Stimulated activated CD4-positive, alpha-beta T cell treated with anti-CD3 and anti-CD28 coated beads, Interleukin-4, amount 100 ng/mL, for 48 hours (primary cell): ENCODE measurements around the gene DPYSL4.

Experiments used
- DNase-seq, 2 donors: peaks; one replicate each; pipeline ENCODE4 v3.0.0-alpha.2; 2020; ENCODE audit warnings: low read depth in 2 of 2

Gene DPYSL4

DNA sequence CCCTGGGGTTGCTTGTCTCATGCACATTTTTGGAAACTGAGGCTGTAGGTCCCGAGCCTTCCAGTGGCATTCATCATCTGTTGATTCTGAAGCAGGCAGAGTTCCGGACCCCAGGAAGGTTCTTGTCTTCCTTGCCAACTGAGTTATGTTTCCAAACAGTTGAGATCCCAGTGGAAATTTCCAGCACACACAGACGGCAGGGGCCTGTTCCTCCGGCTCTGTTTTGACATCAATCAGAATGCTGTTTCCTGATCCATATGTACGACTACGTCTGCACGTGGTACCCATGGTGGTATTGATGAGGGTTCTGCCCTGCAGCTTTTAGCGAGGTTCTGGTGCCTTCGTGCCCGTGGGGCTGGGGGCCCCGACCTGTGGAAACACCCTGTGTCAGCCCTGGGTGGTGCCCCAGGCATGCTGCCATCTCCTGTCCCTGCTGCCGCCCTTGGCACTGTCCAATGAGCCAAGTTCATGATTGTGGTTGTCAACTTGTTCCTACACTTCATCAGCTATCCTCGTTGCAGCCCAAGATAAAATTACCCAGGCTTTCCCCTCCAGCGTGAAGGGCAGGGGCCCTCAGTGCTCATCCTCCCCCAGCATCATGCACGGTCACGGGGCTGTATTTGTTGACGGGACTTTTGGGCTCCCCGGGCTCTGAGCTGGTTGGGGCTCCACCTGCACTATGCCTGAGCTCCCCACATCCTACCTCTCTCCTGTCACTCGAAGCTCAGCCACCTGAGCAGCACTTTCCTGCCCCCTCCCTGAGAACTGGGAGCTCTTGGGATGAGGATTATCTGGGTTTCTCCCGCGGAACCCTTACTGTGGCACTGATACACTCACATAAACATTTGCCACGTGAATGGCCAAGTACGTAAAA, 7.8 kb upstream of the DPYSL4 start:
- DNase-seq, result no peak

DNA sequence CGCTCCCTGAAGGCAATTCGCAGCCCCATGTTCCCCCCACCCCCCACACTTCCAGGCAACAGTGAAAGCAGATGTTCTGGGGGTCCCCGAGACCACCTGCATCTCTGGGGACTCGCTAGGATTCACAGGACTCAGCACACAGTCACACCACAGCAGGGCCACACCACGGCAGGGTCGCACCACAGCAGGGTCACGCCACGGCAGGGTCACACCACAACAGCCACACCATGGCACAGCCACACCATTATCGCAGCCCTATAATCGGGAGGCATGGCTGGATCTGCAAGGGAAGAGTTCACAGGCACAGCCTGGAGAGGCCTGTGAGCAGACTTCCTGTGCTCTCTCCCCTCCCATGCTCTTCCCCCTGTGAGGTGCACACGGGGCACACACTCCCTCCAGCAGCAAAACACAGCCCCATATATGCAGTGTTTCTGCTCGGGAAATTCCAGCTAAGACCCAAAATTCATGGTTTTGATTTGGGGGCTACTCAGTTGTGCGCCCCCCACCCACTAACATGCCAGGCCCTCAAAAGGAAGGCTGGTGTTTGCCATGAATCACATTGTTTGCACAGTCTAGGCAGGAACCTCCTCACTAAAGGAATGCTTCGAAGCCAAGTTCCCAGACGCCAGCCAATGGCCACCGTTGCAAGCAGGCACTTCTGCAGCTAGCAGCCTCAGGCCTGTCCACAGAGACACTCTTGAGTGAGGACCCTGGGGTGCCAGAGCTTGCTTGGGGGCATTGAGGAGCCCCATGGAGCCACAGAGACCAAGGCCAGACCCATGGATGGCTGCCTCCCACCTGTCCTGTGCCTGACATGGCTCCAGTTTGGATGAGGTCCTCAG, 7.0 kb upstream of the DPYSL4 start:
- no peak for DNase-seq

DNA sequence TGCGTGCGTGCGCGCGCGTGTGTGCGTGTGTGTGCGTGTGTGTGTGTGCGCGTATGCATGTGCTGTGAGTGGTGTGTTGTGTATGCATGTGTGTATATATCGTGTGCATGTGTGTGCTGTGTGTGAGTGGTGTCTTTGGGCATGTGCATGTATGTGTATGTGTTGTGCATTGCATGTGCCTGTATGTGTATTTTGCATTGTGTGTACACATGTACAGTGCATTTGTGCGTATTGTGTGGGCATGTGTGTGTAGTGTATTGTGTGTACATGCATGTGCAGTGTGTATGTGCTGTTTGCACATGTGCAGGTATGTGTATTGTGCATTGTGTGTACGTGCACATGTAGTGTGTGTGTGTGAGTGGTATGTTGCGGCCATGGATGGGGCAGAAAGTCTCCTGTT, 6.0 kb upstream of the DPYSL4 start:
- no peak for DNase-seq

DNA sequence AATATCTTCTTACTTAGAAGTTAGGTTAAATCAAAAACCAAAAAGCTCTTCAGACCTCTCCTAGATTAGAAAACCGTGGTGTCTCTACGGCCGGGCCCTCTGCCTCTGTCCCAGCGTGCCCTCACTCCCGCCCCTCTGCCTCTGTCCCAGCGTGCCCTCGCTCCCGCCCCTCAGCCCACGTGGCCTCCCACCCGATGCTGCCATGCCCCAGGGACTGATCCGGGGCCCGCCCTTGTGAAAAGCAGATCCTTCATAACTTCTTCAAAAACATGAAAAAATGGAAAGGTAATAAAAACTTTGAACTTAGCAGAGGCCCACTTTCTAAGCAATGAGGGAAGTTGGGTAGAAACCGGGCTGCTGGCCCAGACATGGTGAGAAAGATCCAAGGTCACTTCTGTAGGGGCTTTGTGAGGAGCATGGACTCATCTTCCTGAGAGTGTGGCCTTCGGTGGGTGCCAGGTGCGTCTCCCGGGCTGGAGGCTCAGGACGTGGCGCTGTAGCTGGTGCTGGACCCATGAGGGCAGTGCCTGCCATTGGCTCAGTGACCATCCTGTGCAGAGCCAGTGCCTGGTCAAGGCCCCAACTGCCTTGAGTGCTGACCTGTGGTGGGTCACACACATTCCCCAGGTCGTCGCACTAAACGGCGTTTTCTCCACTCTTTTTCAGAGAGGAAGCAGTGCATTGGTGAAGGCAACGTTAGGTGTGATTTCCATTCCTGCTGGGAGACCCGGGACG, 4.9 kb upstream of the DPYSL4 start:
- no peak for DNase-seq

DNA sequence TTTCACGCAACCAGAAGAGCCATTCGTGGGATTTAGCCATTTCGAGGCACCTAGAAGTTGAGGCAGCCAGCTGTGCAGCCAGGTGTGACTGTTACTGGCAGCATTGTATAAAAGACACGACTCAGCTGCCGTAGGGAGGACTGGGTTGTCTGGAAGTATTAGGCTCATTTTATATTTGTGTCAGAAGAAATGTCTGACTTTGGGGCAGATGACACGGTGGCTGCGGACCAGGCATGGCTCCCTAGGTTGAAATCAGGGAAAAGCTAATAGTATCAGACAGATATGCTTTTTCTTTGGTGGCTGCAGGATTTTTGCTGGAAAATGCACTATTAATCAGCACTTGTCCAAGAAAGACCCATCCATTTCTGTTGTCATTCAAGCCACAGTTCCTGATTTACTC, 4.2 kb upstream of the DPYSL4 start:
- DNase-seq, result no peak

DNA sequence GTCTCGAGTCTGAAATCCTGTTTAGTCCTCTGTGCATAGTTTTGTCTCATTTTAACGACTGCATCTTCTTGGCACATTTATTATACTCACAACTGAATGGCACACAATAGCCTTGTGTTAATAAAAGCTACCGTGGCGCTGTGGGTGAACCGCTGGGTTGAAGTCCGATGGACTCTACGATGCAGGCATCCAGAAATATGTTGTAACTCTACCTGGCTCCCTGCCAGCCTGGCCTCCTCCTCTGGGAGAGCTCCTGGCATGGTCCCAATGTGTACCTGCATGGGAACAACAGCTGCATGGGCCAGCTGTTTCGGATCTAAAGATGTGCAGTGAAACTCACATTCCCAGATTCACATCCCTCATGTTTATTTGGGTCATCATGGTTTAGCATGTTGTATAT, 3.7 kb upstream of the DPYSL4 start:
- no peak for DNase-seq

DNA sequence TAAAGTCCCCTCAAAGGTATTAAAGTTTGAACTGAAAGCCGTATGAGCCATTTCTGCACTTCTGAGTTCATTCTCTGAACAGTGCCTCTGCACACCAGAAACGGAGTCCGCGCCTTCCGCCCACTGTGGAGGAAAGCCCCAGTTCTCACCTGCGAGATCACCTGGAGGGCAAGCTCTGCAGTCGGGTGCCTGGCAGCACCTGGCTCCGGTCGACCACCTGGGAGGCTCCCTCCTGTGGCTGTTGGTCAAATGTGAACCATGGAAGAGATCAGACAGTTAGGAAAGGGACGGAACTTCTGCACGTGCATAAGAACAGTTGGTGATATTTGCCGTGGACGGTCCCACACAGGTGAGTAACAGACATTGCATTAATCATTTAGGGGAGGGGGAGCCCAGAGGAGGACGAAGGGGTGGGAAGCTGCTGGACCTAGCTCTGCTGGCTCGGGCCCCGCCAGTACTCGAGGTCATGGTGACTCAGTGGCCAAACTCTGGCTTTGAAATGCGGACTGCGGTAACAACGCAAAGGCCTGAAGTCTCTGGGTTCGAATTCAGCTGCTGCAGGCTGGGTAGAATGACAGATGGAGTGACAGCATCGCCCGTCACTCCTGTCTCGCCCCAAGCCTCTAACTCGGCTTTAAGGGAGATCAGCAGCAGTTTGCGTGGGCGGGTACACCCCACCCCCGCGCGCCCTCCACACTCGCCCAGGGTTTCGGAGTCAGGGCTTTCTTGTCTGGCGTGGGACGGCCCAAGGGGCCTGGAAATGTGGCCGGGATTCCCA, 1.7 kb upstream of the DPYSL4 start:
- no peak for DNase-seq

DNA sequence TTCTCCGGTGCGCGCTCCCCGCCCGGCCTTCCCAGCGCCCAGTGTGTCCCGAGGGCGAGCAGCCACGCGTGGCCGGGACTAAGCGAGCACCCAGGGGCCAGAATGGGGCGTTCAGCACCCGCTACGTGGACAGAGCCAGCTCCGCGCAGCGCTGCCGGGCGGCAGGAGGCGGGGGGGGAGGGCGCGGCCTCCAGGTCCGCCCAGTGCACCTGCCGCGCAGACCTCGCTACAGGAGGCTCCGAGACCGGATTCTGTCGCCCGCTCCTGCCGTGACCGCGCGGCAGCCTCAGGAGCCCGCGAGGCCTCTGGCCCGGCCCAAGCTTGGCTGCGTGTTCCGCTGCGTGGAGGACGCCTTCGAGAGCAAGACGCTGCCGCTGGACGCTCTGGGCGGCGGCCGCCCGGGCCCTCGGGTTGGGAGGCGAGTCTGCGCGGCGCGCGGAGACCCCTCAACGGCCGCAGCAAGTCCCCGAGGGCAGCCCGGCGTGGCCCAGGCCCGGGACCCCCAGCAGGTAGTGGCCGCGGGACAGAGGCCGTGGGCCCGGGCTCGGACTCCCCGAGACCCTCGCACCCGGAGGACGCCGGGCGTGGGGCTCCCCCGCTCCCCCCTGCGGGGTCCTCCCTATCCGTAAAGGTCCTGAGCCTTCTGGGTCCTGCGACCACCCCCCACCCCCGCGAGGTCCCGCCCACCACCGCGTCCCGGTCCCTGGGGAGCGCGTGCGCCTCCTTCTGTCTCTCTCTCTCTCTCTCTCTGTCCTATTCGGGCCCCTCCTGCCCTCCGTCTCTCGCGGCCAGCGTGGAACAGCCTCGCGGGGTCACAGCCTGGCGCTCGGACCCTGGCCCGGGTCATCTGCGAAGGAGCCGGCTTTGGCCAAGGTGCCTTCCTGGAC, 904 bp upstream of the DPYSL4 start:
- peak; percentile 28 to 52 for DNase-seq

DNA sequence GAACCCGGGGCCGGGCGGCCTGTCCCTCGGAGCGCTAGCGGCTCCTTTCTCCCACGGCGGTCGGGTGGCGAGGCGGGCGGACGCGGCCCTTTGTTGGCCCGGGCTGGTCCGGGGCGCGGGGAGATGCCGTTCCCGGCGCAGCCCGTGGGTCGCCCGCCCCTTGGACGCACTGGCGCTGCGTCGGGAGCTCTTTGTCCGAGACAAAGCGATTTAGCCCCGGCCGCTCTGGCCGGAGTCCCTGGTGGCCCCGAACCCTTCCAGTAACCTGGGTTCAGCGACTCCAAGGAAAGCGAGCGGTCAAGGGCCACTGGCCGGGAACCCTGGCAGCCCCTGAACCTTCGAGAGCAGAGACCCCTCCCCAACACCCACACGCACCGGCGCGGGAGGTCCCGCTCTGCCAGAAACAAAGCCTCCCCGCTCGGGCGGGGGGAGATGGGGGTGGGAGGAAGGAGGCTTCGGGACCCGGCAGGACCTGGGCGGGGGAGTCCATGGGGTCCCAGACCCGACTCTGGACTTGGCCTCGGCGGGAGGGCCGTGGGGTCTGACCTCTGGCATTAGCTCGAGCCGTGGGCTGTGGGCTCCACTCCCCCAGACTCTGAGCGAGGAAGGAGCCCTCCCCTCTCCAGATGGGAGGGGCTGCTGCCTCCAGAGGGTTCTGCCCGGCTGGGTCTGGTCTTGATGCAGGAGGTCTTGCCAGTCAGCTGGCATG, 836 bp downstream of the DPYSL4 start:
- DNase-seq, result no peak

DNA sequence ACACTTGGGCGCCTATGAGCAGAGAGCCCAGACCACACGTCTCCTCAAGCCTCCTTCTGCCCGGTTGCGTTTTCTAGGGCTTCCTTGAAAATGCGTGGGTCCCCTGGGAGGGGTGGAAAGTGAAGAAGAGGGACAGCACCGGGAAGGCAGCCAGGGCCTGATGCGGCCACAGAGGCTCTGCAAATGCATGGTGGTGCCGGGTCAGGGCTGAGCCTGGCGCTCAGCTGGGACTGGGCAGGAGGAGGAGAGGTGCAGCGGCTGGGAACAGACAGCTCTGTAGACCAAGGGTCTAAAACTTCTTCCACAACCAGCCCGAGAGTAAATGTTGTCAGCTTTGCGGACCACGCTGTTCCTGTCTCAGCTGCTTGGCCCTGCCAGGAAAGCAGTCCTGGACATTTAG, 1.6 kb downstream of the DPYSL4 start:
- no peak for DNase-seq

DNA sequence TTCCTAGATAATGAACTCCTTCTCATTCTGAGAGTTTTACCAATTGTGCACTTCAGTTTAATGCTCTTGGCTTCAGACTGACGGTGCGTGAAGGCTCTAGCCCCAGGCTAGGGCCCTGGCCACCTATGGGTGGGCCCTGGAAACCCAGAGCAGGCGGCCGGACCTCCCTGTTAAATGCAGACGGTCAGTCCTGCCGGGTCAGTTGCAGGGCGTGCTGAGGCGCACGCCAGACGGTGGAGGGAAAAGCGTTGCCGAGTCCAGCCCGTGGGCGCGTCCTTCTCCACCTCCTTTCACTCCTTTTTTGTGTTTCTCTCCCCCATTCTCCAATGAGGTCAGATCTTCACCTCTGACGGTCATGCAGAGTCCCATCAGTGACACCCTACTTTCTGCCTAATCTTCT, 2.3 kb downstream of the DPYSL4 start:
- no peak for DNase-seq

DNA sequence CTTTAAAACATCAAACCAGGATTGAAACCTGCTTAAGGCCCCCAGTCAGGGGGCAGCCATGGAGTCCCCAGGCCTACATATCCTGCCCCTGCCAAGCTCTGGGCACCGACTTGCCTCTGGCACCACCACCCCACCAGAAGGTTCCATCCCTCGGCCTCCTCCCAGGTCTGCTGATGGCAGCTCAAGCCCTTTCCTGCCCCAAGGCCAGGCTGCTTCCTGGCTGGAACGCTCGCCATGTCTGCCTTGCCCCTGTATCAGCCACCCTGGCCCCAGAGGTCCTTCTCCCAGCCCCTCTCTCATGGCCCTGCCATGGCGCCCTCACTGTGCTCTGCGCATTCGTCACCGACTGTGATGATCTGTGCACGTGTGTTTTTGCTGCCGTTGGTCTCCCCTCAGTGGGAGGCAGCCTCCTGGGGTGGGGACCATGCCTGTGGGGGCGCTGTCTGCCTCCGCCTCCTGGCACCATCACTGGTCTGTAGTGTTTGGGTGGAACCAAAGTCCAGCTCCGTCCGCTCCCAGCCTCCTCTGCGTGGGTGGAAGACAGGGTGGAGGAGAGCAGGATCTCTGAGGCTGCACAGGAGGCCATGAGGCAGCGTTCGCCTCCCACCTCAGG, 3.2 kb downstream of the DPYSL4 start:
- no peak for DNase-seq

DNA sequence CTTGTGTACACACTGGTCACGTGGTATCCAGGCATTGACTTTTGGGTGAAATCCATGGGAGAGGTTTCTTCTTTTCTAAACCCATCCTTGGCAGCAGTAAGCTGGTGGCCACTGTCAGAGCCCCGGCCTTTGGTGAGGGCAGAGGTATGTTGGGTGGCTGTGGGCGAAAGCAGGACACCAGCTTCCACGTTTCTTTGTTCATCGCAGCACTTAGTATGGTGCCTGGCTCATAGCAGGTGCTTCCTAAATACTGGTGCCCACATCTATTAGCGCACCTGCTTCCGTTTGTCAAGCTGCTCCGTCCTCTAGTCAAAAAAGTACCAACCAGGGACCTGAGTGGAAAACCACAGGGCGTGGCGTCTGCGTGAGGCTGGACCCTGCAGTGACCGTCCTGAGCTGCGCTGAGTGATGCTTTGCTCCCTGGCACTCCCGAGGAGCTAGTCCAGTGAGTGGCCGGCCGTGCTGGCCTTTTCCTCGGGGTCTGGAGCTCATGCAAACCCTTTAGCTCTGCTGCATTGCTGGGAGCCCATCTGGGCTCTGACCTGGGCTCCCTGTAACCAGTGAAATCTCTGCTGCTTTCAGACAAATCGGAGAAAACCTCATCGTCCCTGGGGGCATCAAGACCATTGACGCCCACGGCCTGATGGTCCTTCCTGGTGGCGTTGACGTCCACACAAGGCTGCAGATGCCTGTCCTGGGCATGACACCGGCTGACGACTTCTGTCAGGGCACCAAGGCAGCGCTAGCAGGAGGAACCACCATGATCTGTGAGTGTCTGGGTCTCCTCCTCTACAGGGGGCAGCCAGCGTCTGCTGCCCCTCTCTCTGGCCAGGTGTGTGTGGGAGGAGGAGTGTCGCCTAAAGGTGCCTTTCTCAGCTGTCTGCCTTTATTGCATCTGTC, 5.6 kb downstream of the DPYSL4 start:
- DNase-seq, result no peak

DNA sequence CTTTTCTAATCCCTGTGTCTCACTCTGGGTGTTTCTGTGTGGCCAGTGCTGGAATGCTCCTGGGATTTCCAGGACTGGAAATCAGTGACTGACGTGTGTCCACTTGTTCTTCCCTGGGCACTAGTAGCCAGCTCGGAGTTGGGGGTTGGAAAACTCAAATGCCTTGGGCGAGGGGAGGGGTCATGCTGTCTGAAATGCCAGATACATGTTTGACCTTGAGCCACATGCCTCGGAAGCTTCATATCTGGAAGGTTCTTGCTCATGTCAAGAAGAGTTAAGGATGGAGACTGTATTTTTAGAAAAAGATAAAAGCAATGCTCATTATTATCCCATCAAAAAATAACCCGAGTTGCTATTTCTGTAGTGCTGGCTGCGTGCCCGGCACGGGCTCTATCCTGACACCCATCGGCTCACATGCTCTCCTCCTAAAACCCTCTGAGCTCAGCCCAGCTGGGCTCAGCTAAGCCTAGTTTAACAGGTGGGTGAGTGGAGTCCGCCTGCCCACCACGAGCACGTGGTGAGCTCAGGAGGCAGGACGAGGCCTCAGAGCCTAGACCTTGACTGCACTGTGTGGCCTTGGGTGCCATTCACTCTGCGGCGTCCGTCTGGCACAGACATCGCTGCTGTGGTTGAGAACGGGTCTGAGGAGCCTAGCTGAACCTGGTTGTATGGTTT, 6.4 kb downstream of the DPYSL4 start:
- DNase-seq, result no peak

DNA sequence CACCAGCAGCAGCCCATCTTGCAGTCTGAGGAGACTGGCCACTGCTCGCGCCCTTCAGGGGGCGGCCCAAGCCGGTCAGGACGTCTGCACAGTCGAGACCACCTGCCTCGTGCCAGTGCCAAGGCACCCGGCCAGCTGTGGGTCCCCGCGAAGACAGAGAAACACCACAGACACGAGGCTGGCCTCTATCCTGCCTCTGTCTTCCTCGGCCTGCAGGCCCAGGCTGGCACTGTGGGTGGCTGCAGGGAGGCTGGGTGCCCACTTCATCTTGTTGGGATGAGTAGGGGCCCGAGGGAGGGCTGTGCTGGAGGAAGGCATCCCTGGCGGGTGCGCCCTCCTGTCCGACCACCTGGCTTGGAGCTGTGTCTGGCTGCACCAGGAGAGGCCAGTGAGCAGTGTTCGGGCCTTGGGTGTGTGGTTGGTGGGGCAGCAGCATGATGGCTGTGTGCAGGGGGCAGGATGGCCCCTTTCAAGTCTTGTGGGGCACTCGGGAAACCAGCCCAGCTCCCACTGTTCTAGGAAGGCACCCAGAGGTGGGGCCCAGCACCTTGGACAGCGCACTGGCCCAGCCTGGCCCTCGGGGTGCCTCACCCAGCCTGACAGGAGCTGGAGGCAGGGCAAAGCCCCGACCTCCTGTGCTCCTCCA, 7.3 kb downstream of the DPYSL4 start:
- DNase-seq, result peak in 1 of 2 donors; percentile 36

DNA sequence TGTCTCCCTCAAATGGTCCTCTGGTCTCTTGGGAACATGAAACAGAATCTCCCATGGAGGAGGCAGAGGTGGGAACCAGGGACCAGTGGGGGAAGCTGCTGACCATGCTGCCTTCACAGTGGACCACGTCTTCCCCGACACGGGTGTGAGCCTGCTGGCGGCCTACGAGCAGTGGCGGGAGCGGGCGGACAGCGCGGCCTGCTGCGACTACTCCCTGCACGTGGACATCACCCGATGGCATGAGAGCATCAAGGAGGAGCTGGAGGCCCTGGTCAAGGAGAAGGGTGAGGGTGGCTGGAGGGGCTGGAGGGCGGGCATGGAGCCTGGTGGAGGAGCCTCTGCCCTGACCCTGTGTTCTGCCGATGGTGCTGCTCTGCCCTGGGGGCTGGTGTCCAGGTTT, 8.0 kb downstream of the DPYSL4 start:
- DNase-seq, result no peak

DNA sequence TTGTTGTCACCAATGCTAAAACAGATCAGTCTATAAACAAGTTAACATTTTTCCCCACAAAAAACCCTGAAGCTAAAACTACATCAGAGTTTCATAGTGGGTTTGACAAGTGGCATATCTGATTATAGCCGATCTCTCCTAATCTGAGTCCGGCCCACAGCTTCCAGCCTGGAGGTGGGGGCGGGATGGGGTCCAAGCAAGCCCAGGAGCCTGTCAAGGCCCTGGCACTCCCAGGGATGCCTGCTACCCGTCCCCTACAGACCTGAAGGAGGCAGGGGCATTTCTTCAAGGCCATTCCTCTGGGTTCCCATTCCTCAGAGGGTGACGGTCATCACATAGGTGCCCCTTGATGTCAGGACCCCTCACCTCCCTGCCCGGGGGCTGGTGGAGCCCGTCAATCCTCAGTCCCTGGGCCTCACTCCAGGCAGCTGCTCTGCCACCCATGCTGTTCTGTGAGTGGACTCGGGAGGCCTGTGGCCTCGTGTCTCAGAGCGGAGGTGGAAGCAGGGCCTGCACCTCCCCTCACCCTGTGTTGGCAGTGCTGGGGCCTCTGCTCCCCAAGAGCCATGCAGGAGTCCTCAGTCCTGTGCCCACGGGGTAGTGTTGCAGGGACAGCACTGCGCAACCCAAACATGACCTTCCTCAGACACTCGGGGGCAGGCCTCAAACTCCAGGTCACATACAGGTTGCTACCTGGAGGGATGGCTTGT, 8.8 kb downstream of the DPYSL4 start:
- no peak for DNase-seq
